Measurements from ENCODE around the gene SDSL.

Gene SDSL

GRCh38 chr12:113424456-113424855, 2.3 kb downstream of the SDSL start:
- no peak for DNase-seq

- DNase-seq = no peak
Measured at GRCh38 chr12:113424915-113425823, 3.0 kb downstream of the SDSL start.

- no peak for DNase-seq
Measured at GRCh38 chr12:113425960-113426453, 3.8 kb downstream of the SDSL start.

- no peak for DNase-seq
Measured at GRCh38 chr12:113427882-113428281, 5.7 kb downstream of the SDSL start.

- DNase-seq = no peak
Measured at GRCh38 chr12:113428482-113428881, 6.3 kb downstream of the SDSL start.

GRCh38 chr12:113432986-113433385, 10.8 kb downstream of the SDSL start:
- no peak for DNase-seq

GRCh38 chr12:113435367-113435766, 13.2 kb downstream of the SDSL start:
- no peak for DNase-seq

- DNase-seq = no peak
Measured at GRCh38 chr12:113436586-113436985, 14.4 kb downstream of the SDSL start.

- no peak for DNase-seq
Measured at GRCh38 chr12:113436993-113437728, 15.0 kb downstream of the SDSL start.

GRCh38 chr12:113437729-113438100, 15.5 kb downstream of the SDSL start:
- DNase-seq = no peak

GRCh38 chr12:113438523-113439300, 16.5 kb downstream of the SDSL start:
- no peak for DNase-seq

GRCh38 chr12:113439301-113439597, 17.1 kb downstream of the SDSL start:
- no peak for DNase-seq

GRCh38 chr12:113439606-113440030, 17.4 kb downstream of the SDSL start:
- DNase-seq = peak; percentile 21

GRCh38 chr12:113440336-113440735, 18.2 kb downstream of the SDSL start:
- DNase-seq = no peak

GRCh38 chr12:113440947-113441782, 19.0 kb downstream of the SDSL start:
- DNase-seq = no peak

GRCh38 chr12:113443030-113443539, 20.9 kb downstream of the SDSL start:
- no peak for DNase-seq

GRCh38 chr12:113445544-113446171, 23.5 kb downstream of the SDSL start:
- no peak for DNase-seq

- DNase-seq = no peak
Measured at GRCh38 chr12:113448873-113449272, 26.7 kb downstream of the SDSL start.

- DNase-seq = no peak
Measured at GRCh38 chr12:113449299-113449698, 27.1 kb downstream of the SDSL start.

GRCh38 chr12:113449839-113450238, 27.7 kb downstream of the SDSL start:
- no peak for DNase-seq

GRCh38 chr12:113452458-113452857, 30.3 kb downstream of the SDSL start:
- no peak for DNase-seq

- no peak for DNase-seq
Measured at GRCh38 chr12:113453330-113453729, 31.1 kb downstream of the SDSL start.

Measured in NCI-H774 (cell line).